GM18520 (cell line): ENCODE data around the gene DNA2.
A peak's percentile ranks its signal among the peaks of the same experiment; 100 is the strongest.
"Not testable (repeated sequence)": the region's sequence is repeated elsewhere in the genome, so short reads cannot be mapped to it uniquely, and the experiment has no call there.

Source experiments
- ATAC-seq: cut with Tn5 transposase; IDR thresholded peaks from one replicate; pipeline ENCODE4 v1.9.1; 2021; ENCODE audit not compliant: unreplicated experiment

Gene DNA2, protein sequence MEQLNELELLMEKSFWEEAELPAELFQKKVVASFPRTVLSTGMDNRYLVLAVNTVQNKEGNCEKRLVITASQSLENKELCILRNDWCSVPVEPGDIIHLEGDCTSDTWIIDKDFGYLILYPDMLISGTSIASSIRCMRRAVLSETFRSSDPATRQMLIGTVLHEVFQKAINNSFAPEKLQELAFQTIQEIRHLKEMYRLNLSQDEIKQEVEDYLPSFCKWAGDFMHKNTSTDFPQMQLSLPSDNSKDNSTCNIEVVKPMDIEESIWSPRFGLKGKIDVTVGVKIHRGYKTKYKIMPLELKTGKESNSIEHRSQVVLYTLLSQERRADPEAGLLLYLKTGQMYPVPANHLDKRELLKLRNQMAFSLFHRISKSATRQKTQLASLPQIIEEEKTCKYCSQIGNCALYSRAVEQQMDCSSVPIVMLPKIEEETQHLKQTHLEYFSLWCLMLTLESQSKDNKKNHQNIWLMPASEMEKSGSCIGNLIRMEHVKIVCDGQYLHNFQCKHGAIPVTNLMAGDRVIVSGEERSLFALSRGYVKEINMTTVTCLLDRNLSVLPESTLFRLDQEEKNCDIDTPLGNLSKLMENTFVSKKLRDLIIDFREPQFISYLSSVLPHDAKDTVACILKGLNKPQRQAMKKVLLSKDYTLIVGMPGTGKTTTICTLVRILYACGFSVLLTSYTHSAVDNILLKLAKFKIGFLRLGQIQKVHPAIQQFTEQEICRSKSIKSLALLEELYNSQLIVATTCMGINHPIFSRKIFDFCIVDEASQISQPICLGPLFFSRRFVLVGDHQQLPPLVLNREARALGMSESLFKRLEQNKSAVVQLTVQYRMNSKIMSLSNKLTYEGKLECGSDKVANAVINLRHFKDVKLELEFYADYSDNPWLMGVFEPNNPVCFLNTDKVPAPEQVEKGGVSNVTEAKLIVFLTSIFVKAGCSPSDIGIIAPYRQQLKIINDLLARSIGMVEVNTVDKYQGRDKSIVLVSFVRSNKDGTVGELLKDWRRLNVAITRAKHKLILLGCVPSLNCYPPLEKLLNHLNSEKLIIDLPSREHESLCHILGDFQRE

DNA sequence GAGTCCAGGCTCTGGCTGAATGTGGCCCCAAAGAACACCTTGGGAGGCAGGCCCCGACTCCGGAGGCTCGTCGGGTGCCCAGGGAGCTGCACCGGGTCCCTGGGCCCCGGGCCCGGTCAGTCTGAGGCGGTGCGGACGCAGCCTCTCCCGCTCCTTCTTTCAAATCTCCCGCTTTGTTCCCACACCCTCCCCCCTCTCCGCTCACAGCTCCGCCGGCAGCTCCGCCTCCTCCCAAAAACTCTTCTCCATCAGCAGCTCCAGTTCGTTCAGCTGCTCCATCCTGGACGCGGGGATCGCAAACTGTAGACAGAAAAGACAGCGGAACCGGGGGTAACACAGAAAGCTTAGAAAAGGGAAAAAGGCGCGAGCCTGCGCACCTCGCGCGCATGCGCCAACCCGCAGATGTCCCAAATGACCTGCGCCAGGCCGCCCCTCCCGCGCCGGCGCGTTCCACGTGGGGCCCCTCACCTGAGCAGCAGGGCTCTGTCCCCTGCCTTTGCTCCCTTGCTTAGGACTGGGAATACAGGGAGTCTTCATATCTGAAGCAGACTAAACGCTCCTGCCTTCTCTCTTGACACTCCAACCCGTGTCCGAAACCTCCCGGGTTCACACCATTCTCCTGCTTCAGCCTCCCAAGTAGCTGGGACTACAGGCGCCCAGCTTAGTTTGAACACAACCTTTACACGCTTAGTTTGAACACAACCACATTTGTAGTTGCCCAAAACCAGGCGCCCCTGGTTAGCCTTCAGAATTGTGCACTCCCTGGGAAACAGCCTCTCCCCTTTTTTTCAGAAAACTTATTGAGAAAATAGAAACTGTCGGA is at the start of gene DNA2:
TSS of gene DNA2 (minus strand) at position 388 of the 823 bp plus-strand sequence. CDS start at position 279, 109 bp downstream.
- ATAC-seq = peak; percentile 67

DNA sequence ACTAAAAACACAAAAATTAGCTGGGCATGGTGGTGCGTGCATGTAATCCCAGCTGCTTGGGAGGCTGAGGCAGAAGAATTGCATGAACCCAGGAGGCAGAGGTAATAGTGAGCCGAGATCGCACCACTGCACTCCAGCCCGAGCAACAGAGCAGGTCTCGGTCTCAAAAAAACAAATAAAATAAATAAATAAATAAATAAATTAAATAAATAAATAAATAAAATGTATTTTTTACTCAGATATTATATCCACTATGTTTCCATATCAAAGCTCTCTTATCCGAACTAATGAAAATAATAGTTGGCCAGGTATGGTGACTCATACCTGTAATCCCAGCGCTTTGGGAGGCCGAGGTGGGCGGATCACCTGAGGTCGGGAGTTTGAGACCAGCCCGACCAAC is 46.8 kb upstream of the DNA2 start:
- ATAC-seq = not testable (repeated sequence)

GRCh38 chr10:68517188-68517587 is 45.4 kb upstream of the DNA2 start:
- no peak for ATAC-seq

DNA sequence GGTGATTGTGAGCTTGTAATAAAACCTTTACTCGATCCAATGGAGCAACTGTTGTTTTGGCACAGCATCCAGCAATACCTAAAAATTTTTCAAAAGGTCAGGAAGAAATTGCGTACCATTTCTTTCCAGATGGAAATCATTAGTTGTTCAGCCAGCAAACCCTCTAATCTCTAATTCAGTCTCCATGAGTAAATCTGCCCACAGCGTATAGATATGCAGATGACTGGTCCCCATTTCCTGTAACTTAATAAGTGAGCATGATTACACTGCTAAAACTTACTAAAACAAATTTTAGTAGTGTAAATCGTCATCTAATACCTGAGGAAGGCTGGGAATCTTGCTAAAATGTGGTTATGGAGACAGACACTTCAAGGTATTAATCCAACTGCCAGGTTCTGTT is 45.0 kb upstream of the DNA2 start:
- ATAC-seq = no peak

GRCh38 chr10:68516216-68516615 is 44.4 kb upstream of the DNA2 start:
- ATAC-seq = not testable (repeated sequence)

GRCh38 chr10:68508090-68508489 is 36.3 kb upstream of the DNA2 start:
- no peak for ATAC-seq

GRCh38 chr10:68506411-68506810 is 34.6 kb upstream of the DNA2 start:
- ATAC-seq = no peak

- ATAC-seq = no peak
Measured at GRCh38 chr10:68502846-68503245, 31.1 kb upstream of the DNA2 start.

- no peak for ATAC-seq
Measured at GRCh38 chr10:68501691-68502090, 29.9 kb upstream of the DNA2 start.

- no peak for ATAC-seq
Measured at GRCh38 chr10:68499544-68499943, 27.8 kb upstream of the DNA2 start.

- ATAC-seq = no peak
Measured at GRCh38 chr10:68496072-68496471, 24.3 kb upstream of the DNA2 start.

GRCh38 chr10:68492118-68492517 is 20.3 kb upstream of the DNA2 start:
- ATAC-seq = no peak

DNA sequence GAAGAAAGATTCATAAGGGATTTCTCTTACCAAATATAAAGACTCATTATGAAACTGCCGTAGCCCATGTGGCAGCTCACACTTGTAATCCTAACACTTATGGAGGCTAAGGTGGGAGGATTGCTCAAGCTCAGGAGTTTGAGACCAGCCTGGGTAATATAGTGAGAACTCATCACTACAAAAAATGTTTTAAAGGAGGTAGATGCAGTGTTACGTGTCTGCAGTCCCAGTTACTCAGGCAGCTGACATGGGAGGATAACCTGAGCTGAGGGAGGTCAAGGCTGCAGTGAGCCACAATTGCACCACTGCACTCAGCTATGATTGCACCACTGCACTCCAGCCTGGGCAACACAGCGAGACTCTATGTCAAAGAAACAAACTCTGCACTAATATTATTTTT is 18.1 kb upstream of the DNA2 start:
- ATAC-seq = no peak

GRCh38 chr10:68474021-68474420 is 2.2 kb upstream of the DNA2 start:
- ATAC-seq = no peak

- no peak for ATAC-seq
Measured at GRCh38 chr10:68471063-68471585, 649 bp downstream of the DNA2 start.

DNA sequence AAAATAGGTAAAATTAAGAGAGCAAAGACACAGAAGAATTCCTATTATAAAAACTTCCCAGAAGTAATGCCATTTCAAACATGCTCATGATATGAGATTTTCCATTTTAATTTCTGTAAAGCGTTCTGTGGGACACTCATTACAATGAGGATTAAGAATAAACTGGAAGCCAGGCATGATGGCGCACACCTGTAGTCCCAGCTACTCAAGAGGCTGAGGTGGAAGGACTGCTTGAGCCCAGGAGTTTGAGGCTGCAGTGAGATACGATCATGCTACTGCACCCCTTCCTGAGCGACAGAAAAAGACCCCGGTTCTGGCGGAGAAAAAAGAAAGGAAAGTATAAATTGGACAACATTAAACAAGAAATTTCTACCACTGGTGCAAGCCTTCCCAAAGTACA is 1.5 kb downstream of the DNA2 start:
- ATAC-seq = no peak

- ATAC-seq = no peak
Measured at GRCh38 chr10:68469838-68470237, 1.9 kb downstream of the DNA2 start.

GRCh38 chr10:68464729-68465128 is 7.0 kb downstream of the DNA2 start:
- not testable (repeated sequence) for ATAC-seq

DNA sequence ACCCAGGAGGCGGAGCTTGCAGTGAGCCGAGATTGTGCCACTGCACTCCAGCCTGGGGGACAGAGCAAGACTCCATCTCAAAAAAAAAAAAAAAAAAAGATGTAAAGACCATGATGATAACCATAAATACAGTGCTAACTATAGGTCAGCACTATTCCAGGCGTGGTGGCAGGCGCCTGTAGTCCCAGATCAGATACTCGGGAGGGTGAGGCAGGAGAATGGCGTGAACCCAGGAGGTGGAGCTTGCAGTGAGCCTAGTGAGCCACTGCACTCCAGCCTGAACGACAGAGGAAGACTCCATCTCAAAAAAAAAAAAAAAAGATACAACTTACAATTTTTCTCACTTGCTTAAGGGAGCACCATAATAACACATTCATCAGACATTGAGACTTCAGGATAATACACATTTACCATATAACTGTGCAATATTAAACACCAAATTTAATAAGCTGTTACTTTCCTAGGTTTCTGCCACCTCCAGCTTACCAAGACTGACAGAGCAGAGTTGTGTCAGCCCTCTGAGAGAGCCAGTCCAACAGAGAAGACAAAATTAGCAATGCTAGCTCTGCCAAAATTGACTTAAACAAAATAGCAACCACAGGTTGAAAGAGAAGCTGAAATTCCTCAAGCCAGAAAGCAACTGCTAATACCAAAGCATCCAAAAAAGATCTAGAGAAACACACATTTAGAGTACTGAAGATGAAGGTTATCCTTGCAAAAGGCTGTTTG is 8.2 kb downstream of the DNA2 start:
- ATAC-seq = no peak

DNA sequence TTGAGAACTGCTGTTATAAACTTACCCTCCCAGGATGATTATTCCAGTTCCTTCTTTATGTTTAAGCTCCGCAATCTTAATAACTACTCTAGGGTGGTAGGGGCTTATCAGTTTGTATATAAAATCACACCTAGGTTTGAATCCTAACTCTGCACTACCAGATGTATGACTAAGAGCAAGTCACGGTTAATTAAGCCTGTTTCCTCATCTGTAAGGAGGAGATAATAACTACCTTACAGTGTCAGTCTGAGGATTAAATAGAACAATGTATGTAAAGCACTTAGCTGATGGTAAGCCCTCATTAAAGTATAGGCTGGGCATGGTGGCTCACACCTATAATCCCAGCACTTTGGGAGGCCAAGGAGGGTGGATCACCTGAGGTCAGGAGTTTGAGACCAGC is 9.2 kb downstream of the DNA2 start:
- ATAC-seq = no peak
